ENCODE measurements around the gene PAX1.

The PAX1 gene

DNA sequence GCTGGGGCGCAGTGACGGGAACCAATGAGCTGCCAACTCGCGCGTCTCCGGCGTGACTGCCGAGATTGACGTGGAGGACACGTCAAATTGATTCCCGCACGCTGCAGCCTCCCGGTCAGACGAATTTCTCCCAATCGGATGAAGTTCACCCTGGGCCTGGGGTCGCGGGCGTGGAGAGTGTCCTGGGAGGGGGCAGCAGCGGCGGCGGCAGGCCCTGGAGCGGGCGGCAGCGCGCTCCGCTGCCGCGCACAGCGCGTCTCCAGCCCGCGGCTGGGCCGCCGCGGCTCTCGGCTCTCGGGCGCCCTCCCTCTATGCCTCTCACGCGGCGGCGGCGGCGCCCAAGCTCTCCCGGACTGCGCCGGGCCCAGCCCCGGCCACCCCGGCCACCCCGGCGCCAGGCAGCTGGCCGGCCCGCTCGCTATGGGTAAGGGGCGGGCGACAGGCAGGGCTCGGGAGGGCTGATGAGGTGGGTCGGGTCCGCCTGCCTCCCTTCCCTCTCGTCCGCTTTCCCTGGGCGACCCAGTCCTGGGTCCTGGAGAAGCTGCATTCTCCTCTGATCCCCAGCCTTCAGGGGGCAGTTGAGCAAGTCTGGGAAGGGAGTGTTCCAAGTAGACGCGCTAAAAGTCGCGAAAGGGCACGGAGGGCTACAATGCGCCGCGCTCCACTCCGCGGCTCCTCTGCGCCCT lies at the start of gene PAX1:
Gene PAX1, plus strand, starts transcription at position 90 of the 686 bp plus-strand sequence. Its CDS starts 49 bp downstream, at position 139.
- no peak for DNase-seq

DNA sequence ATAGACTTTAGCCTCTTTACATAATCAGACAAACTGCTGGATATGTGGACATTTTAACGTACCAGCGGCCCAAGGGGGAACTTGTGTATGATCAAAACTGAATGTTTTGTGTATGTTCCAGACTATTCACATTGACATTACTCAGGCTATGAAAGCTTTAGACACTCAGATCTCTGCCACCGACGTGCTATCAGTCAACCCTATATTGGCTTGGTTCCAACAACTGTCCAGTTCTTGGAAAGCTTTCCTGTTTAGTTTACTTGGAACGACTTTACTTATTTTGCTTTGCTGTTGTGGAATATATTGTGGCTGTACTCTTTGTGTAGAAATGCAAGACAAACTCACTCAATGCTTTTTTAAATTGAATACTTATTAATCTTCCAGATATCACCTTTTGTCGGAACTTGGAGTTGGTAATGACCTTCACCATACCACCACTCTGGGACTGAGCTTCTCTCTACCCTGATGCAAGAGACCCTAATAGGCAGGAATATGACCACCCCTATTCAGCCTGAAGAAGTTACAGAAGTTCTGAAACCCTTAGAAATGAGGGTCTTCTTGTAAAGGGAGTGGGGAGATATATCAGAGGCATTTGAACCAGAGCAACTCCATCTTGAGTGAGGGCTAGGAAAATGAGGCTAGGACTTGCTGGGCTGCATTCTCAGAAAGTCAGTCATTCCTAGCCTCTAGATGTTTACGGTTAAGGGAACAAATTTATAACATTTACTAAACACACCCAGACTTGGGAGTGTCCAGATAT lies 49.0 kb upstream of the PAX1 start:
- DNase-seq: no peak

- no peak for DNase-seq
Measured at GRCh38 chr20:21661488-21662055, 43.9 kb upstream of the PAX1 start.

- DNase-seq: no peak
Measured at GRCh38 chr20:21663465-21663864, 42.0 kb upstream of the PAX1 start.

GRCh38 chr20:21665687-21666446 lies 39.6 kb upstream of the PAX1 start:
- no peak for DNase-seq

- DNase-seq: no peak
Measured at GRCh38 chr20:21670126-21670525, 35.3 kb upstream of the PAX1 start.

- no peak for DNase-seq
Measured at GRCh38 chr20:21670981-21671380, 34.5 kb upstream of the PAX1 start.

GRCh38 chr20:21677261-21677660 lies 28.2 kb upstream of the PAX1 start:
- DNase-seq: no peak

DNA sequence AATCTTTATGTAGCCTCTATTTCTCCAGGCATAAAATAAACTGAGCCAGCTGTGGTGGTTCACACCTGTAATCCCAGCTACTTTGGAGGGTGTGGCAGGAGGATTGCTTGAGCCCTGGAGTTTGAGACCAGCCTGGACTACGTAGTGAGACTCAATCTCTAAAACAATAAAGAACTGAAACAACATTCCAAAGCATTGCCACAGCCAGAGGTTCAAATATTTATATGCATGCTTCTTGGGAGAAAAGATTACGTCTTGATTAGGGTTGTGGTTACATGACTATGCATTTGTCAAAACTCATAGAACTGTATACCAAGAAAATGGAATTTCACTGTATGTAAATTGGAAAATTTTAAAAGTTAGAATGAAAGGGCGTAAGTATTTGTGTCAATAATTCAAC lies 27.7 kb upstream of the PAX1 start:
- no peak for DNase-seq

DNA sequence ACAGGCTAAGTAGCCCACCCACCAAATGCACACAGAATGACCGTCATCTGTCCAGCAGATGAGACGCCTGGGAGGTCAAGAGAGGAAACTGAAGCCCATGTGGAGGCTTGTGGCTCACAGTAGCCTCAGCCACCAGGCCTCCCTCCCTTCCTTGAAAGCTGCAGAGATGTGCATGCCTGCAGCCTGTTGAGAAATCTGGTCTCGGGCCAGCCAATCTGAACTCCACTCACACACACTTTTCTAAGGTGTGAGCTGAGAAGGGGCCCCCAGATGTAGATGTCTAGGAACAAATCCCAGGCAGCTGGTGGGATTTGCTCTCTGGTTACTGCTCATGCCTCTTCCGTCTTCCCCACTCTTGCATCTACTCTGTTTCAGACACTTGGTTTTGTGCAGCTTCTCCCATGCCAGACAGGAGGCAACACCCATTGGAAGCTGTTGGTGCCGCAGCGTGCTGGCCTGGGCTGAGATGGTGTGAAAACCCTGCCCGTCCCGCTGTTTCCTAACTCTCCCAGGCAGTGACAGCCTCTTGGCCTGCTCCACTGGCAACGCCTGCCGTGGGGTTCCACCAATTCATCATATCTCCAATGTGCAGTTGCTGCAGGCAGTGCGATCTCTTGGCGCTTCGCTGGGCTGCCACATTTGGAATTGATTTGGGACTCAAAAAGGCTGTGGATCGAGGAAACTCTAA lies 24.1 kb upstream of the PAX1 start:
- no peak for DNase-seq

GRCh38 chr20:21681922-21682318 lies 23.5 kb upstream of the PAX1 start:
- DNase-seq: no peak

- DNase-seq: peak in 1 of 2 experiments; percentile 22
Measured at GRCh38 chr20:21682521-21682954, 22.9 kb upstream of the PAX1 start.

DNA sequence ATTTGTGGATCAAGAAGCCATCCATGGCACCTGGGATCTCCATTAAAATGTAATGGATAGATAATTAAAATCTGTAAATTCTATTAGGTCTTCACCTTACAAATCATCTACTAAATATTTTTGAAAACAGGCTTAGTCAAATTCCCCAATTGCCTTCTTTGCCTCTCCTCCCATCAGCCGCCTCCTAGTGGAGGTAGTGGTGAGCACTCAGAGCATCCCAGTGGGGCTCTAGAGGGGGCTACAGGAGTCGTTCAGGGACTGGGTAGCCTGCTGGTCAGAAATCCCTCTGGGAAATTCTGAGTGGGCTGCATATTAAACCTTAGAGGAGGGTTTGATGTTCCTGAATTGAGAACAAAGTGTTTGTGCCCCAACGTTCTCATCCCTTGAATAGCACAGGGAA lies 20.8 kb upstream of the PAX1 start:
- no peak for DNase-seq

- no peak for DNase-seq
Measured at GRCh38 chr20:21685981-21686380, 19.5 kb upstream of the PAX1 start.

GRCh38 chr20:21693322-21693721 lies 12.1 kb upstream of the PAX1 start:
- peak in 1 of 2 experiments; percentile 16 for DNase-seq

GRCh38 chr20:21698494-21699215 lies 6.8 kb upstream of the PAX1 start:
- no peak for DNase-seq

DNA sequence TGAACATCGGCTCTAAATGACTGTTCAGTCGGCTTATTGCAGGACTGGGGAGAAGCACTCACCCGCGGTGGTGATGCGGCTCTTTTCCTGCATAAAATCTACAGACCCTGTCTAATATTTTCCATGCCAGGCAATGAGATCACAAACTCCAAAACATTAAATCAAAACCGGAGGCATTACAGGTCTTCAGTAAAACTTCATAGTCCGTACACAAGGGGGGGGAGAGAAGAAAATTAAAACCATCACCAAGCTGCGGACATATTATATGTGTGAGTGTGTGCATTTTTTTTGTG lies 6.3 kb upstream of the PAX1 start:
- no peak for DNase-seq

DNA sequence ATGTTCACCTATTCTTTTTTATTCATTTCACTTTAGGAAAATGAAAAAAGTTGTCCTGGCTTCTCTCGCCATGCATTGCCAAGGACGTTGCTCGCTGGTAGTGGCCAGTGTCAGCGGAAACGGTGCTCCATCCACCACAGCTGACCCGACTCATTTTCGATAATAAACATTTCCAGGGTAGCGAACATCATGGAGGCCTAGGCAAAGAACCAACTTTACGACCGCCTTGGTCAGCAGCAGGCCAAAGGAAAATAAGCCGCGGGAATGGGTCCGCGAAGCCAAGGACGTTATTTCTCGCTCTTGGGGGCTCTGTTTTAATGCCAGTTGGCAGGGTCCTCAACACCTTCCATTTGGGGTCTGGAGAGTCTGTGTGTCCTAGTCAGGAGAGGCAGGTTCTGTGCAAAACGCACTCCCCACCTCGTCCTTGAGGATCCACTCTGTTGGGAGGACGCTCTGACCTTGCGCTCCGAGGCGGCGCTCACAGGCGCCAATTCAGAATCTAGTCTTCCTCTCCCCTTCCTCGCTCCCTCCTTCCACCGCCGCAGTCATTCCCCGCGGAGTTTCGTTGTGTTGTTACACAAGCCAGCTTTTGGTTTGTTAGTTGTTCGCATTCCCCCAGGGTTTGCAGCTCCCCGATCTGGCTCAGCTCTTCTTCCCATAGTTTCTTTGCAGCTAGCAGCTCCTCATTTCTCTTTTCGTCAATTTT lies 4.1 kb upstream of the PAX1 start:
- DNase-seq: no peak

GRCh38 chr20:21702016-21702415 lies 3.4 kb upstream of the PAX1 start:
- DNase-seq: no peak

DNA sequence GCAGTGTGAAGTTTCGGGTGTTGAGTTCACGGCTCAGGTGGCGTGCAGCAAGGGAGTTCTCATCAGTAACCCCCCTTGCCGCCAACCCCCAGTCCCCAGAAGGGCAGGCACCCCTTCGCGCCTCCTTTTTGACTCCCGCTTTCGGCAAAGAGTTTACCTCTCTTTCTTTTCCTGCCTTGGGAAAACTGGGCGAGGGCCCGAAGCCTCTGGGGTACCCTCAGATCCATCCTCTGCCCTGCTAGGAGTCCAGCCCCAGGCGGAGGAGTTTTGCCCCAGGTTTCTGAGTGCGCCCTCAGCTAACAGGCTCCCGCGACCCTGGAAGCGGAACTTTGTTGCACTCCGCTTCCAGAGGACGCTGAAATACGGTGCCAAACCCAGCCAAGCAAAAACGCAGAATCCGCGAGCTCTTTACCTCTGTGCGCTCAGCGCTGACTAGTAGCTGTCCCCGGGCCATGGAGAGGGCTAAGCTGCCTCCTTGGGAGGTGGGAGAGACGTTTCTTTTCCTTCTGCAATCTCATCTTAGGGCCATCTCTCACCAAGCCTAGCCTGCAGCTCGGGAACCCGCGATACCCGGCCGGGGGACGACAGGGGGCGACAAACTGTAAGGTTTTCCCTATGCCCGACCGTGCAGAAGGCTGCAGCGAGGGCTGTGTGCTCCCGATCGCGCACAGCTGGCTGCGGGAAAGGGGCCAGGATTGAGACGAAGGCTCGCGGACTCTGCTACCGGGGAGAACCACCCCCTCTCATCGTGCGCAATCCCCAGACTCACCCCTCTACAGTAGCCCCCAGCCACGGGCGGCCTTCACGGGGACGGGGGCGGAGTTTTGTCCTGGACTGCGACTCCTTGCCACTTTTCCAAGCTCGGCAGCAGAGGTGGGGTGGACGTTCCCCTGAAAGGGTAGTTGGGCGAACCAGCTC lies 2.7 kb upstream of the PAX1 start:
- peak; percentile 9 to 60 for DNase-seq
